H9 (cell line): ENCODE data around the gene NTRK2. TPM values are rescaled to one million over a fixed set of nuclear protein-coding genes. Genes with fewer than 3 reads are reported as not detected.

Experiments used
- DNase-seq: peaks from one replicate; pipeline ENCODE4 v3.0.0-alpha.2; 2017
- H2AFZ ChIP-seq: one replicate; pipeline ENCODE4 v1.6.1; 2013; ENCODE audit warnings: mild to moderate bottlenecking, low read length, control low read depth, moderate library complexity
- H2AK5ac ChIP-seq: 2 replicates; pipeline ENCODE4 v1.6.1; 2013; ENCODE audit warnings: low read length, control low read depth, mixed read lengths; ENCODE audit not compliant: insufficient read length
- H2BK120ac ChIP-seq: one replicate; pipeline ENCODE4 v1.6.1; 2013; ENCODE audit warnings: low read depth, mild to moderate bottlenecking, low read length, control low read depth, inconsistent platforms; ENCODE audit not compliant: poor library complexity, severe bottlenecking
- H2BK12ac ChIP-seq: 2 replicates; pipeline ENCODE4 v1.6.1; 2013; ENCODE audit warnings: low read length, control low read depth, mixed read lengths, low read depth; ENCODE audit not compliant: insufficient read length
- H2BK15ac ChIP-seq: 2 replicates; pipeline ENCODE4 v1.6.1; 2013; ENCODE audit warnings: low read depth, low read length, control low read depth
- H2BK20ac ChIP-seq: one replicate; pipeline ENCODE4 v1.6.1; 2013; ENCODE audit warnings: low read depth, mild to moderate bottlenecking, low read length, control low read depth, inconsistent platforms; ENCODE audit not compliant: poor library complexity, severe bottlenecking
- H2BK5ac ChIP-seq: 2 replicates; pipeline ENCODE4 v1.6.1; 2013; ENCODE audit warnings: low read length, control low read depth, mixed read lengths; ENCODE audit not compliant: insufficient read length
- H3K14ac ChIP-seq: 2 replicates; pipeline ENCODE4 v1.6.1; 2013; ENCODE audit warnings: low read length, control low read depth; ENCODE audit not compliant: insufficient read depth
- H3K18ac ChIP-seq: 2 replicates; pipeline ENCODE4 v1.6.1; 2013; ENCODE audit warnings: low read depth, mild to moderate bottlenecking, mixed read lengths, low read length, control low read depth; ENCODE audit not compliant: insufficient read length
- H3K23ac ChIP-seq: 2 replicates; pipeline ENCODE4 v1.6.1; 2013; ENCODE audit warnings: low read length, control low read depth, mixed read lengths, low read depth; ENCODE audit not compliant: insufficient read length
- H3K23me2 ChIP-seq: 2 replicates; pipeline ENCODE4 v1.6.1; 2013; ENCODE audit warnings: low read depth, mild to moderate bottlenecking, mixed read lengths, low read length, control low read depth; ENCODE audit not compliant: insufficient read length, poor library complexity, severe bottlenecking
- H3K27ac ChIP-seq: 2 replicates; pipeline ENCODE4 v1.5.1; 2013; ENCODE audit warnings: low read length, control low read depth, mixed read lengths, low read depth; ENCODE audit not compliant: insufficient read length
- H3K27me3 ChIP-seq: 2 replicates; pipeline ENCODE4 v1.6.1; 2013; ENCODE audit warnings: low read length, control low read depth, inconsistent platforms; ENCODE audit not compliant: insufficient read depth
- H3K4ac ChIP-seq: 2 replicates; pipeline ENCODE4 v1.6.1; 2013; ENCODE audit warnings: low read depth, mild to moderate bottlenecking, control low read depth, inconsistent platforms, low read length, moderate library complexity
- H3K4me1 ChIP-seq: 2 replicates; pipeline ENCODE4 v1.6.1; 2013; ENCODE audit warnings: low read length, control low read depth, inconsistent platforms; ENCODE audit not compliant: insufficient read depth
- H3K4me2 ChIP-seq: 2 replicates; pipeline ENCODE4 v1.6.1; 2013; ENCODE audit warnings: low read length, control low read depth, mixed read lengths; ENCODE audit not compliant: insufficient read length, insufficient read depth
- H3K56ac ChIP-seq: 2 replicates; pipeline ENCODE4 v1.6.1; 2013; ENCODE audit warnings: low read depth, mild to moderate bottlenecking, mixed read lengths, low read length, control low read depth; ENCODE audit not compliant: insufficient read length
- H3K79me1 ChIP-seq: 2 replicates; pipeline ENCODE4 v1.6.1; 2013; ENCODE audit warnings: low read depth, mild to moderate bottlenecking, moderate library complexity, low read length, control low read depth, inconsistent platforms; ENCODE audit not compliant: insufficient read depth, poor library complexity, severe bottlenecking
- H3K79me2 ChIP-seq: 2 replicates; pipeline ENCODE4 v1.6.1; 2013; ENCODE audit warnings: low read length, control low read depth, inconsistent platforms; ENCODE audit not compliant: insufficient read depth
- H3K9ac ChIP-seq: 2 replicates; pipeline ENCODE4 v1.6.1; 2013; ENCODE audit warnings: low read length, control low read depth, mixed read lengths; ENCODE audit not compliant: insufficient read length; ENCODE audit errors: extremely low read depth
- H3K9me3 ChIP-seq: one replicate; pipeline ENCODE4 v1.6.1; 2013; ENCODE audit warnings: low read depth, low read length, inconsistent platforms; ENCODE audit not compliant: control insufficient read depth
- H3T11ph ChIP-seq: one replicate; pipeline ENCODE4 v1.6.1; 2013; ENCODE audit warnings: mild to moderate bottlenecking, low read length, control low read depth, inconsistent platforms
- H4K20me1 ChIP-seq: one replicate; pipeline ENCODE4 v1.6.1; 2013; ENCODE audit not compliant: control insufficient read depth, insufficient read length, insufficient read depth
- H4K5ac ChIP-seq: 2 replicates; pipeline ENCODE4 v1.6.1; 2013; ENCODE audit warnings: low read depth, mild to moderate bottlenecking, mixed read lengths, low read length, control low read depth; ENCODE audit not compliant: insufficient read length
- H4K8ac ChIP-seq: replicated peaks from 2 replicates; pipeline ENCODE4 v1.6.1; 2013; ENCODE audit warnings: low read length, control low read depth, mixed read lengths, low read depth; ENCODE audit not compliant: insufficient read length
- H4K91ac ChIP-seq: 2 replicates; pipeline ENCODE4 v1.6.1; 2013; ENCODE audit warnings: low read depth, mild to moderate bottlenecking, moderate library complexity, mixed read lengths, low read length, control low read depth; ENCODE audit not compliant: insufficient read length
- H3K27ac Mint-ChIP-seq, 3 experiments: 2 replicates in 2 of 3; 3 replicates in 1 of 3; pipeline ENCODE4 v1.8.0; 2020 to 2021; ENCODE audit warnings: mixed read lengths in 3 of 3, mild to moderate bottlenecking in 1 of 3, moderate library complexity in 1 of 3
- H3K27me3 Mint-ChIP-seq: 2 replicates; pipeline ENCODE4 v1.8.0; 2021; ENCODE audit warnings: low read depth, mild to moderate bottlenecking, moderate library complexity, mixed read lengths
- H3K36me3 Mint-ChIP-seq, 3 experiments: 2 replicates in 2 of 3; 3 replicates in 1 of 3; pipeline ENCODE4 v1.8.0; 2020 to 2021; ENCODE audit warnings: low read depth in 3 of 3, mixed read lengths in 3 of 3; ENCODE audit not compliant: insufficient read depth in 1 of 3
- H3K4me1 Mint-ChIP-seq, 2 experiments: 2 replicates each; pipeline ENCODE4 v1.8.0; 2020; ENCODE audit warnings: mixed read lengths in 2 of 2
- H3K4me3 Mint-ChIP-seq, 2 experiments: 2 replicates in 1 of 2; 3 replicates in 1 of 2; pipeline ENCODE4 v1.8.0; 2020 to 2021; ENCODE audit warnings: mild to moderate bottlenecking in 2 of 2, mixed read lengths in 2 of 2, moderate library complexity in 1 of 2
- H3K9me3 Mint-ChIP-seq, 2 experiments: 2 replicates in 1 of 2; 3 replicates in 1 of 2; pipeline ENCODE4 v1.8.0; 2020; ENCODE audit warnings: mild to moderate bottlenecking in 2 of 2, mixed read lengths in 2 of 2, moderate library complexity in 1 of 2
- CTCF ChIP-seq: fragments of 200-600 bp; sonication (generic); conservative IDR thresholded peaks from 3 replicates; pipeline ENCODE4 v1.8.0; 2021; ENCODE audit warnings: antibody characterized with exemption, mild to moderate bottlenecking
- WGBS: extraction: QIAGEN DNeasy Blood & Tissue Kit; methylation state at CpG from one replicate; pipeline ENCODE4 v1.1.7; 2013; ENCODE audit warnings: missing lambda C conversion rate, low lambda C conversion rate, mixed read lengths; ENCODE audit not compliant: insufficient read length; ENCODE audit errors: extremely low coverage; 5-methylcytosine and 5-hydroxymethylcytosine counted together
- total RNA-seq: library from RNA; stranded (reverse); gene quantifications from 2 replicates; pipeline ENCODE4 v1.2.1, GENCODE V29; 2021

The NTRK2 gene
- total RNA-seq, 1 experiment from 2014 or later = 0.02 TPM

- H3K4me2 ChIP-seq = peak overlapping the region; percentile 65
- H2BK5ac ChIP-seq = no peak overlapping the region
- H3K4me1 ChIP-seq = no peaks in the 10 kb centered on the region
- no peak overlapping the region for H2BK15ac ChIP-seq
- DNase-seq = peak; percentile 50
- H3K4ac ChIP-seq = no peak overlapping the region
- H2BK120ac ChIP-seq = no peak overlapping the region
- H4K20me1 ChIP-seq = no peaks in the 10 kb centered on the region
- no peak overlapping the region for H3K27ac ChIP-seq
- no peaks in the 10 kb centered on the region for H3K36me3 Mint-ChIP-seq
- no peak overlapping the region for H4K8ac ChIP-seq
- no peak overlapping the region for H3K14ac ChIP-seq
- no peaks in the 10 kb centered on the region for H3K9me3 ChIP-seq
- H3K9ac ChIP-seq = no peak overlapping the region
- H2AK5ac ChIP-seq = no peak overlapping the region
- no peaks in the 10 kb centered on the region for H3K79me1 ChIP-seq
- no peak overlapping the region for H4K91ac ChIP-seq
- H3K4me1 Mint-ChIP-seq = peaks cover 21 to 23% of the 10 kb centered on the region in 2 experiments
- peaks cover 76% of the 10 kb centered on the region for H3K27me3 Mint-ChIP-seq
- no peak overlapping the region for H3T11ph ChIP-seq
- no peak overlapping the region for H2BK20ac ChIP-seq
- no peaks in the 10 kb centered on the region for H3K79me2 ChIP-seq
- peaks cover 8 to 9% of the 10 kb centered on the region in 2 experiments; a peak in 4 of 5 replicates for H3K9me3 Mint-ChIP-seq
- no peak overlapping the region for H3K56ac ChIP-seq
- H3K23me2 ChIP-seq = peaks cover 29% of the 10 kb centered on the region
- WGBS = no CpG with 5 or more reads among the region's 27 CpGs
- H4K5ac ChIP-seq = no peak overlapping the region
- no peak overlapping the region for H3K27ac Mint-ChIP-seq
- no peak overlapping the region for H2BK12ac ChIP-seq
- peak overlapping the region; percentile 56 to 72 for H3K4me3 Mint-ChIP-seq
- H3K23ac ChIP-seq = no peak overlapping the region
- H3K27me3 ChIP-seq = peaks cover 41% of the 10 kb centered on the region; the same call in 1 of the 2 replicates
- peak; percentile 69 for TF ChIP-seq CTCF
- H3K18ac ChIP-seq = no peak overlapping the region
- peak overlapping the region; percentile 53 for H2AFZ ChIP-seq
Observed at GRCh38 chr9:84667571-84668195, 1.8 kb upstream of the NTRK2 start.
